Mesendoderm (in vitro differentiated cells): Measurements from ENCODE around the gene BRINP3.

ENCODE experiments used
- DNase-seq: peaks from one replicate; pipeline ENCODE4 v3.0.0; 2013
- H2AK5ac ChIP-seq: 2 replicates; pipeline ENCODE4 v1.6.1; 2013; ENCODE audit warnings: low read length, inconsistent platforms
- H2BK120ac ChIP-seq: 2 replicates; pipeline ENCODE4 v1.6.1; 2013; ENCODE audit warnings: low read depth, mild to moderate bottlenecking, low read length, moderate library complexity, mixed read lengths
- H2BK15ac ChIP-seq: replicated peaks from 2 replicates; pipeline ENCODE4 v1.6.1; 2013; ENCODE audit warnings: low read depth, mild to moderate bottlenecking, moderate library complexity
- H2BK5ac ChIP-seq: 2 replicates; pipeline ENCODE4 v1.6.1; 2013; ENCODE audit warnings: low read length, inconsistent platforms
- H3K18ac ChIP-seq: 2 replicates; pipeline ENCODE4 v1.6.1; 2013; ENCODE audit warnings: mild to moderate bottlenecking, low read length, mixed read lengths
- H3K23ac ChIP-seq: one replicate; pipeline ENCODE4 v1.6.1; 2013; ENCODE audit warnings: low read length
- H3K27ac ChIP-seq: 2 replicates; pipeline ENCODE4 v1.5.1; 2013; ENCODE audit warnings: low read depth, mild to moderate bottlenecking, inconsistent platforms, low read length, moderate library complexity
- H3K27me3 ChIP-seq: 2 replicates; pipeline ENCODE4 v1.6.1; 2013; ENCODE audit warnings: low read length, control low read depth, mild to moderate bottlenecking, inconsistent platforms; ENCODE audit not compliant: insufficient read depth, poor library complexity
- H3K36me3 ChIP-seq: 2 replicates; pipeline ENCODE4 v1.6.1; 2013; ENCODE audit warnings: low read length, inconsistent platforms; ENCODE audit not compliant: control insufficient read depth, insufficient read depth
- H3K4ac ChIP-seq: one replicate; pipeline ENCODE4 v1.6.1; 2013; ENCODE audit warnings: low read depth, mild to moderate bottlenecking, low read length, moderate library complexity
- H3K4me1 ChIP-seq: 2 replicates; pipeline ENCODE4 v1.6.1; 2013; ENCODE audit warnings: low read depth, low read length, inconsistent platforms; ENCODE audit not compliant: control insufficient read depth
- H3K4me2 ChIP-seq: 2 replicates; pipeline ENCODE4 v1.6.1; 2013; ENCODE audit warnings: low read length
- H3K4me3 ChIP-seq: 2 replicates; pipeline ENCODE4 v1.5.1; 2013; ENCODE audit warnings: mild to moderate bottlenecking, low read length
- H3K56ac ChIP-seq: one replicate; pipeline ENCODE4 v1.6.1; 2013; ENCODE audit warnings: low read length
- H3K79me1 ChIP-seq: 2 replicates; pipeline ENCODE4 v1.6.1; 2013; ENCODE audit warnings: low read length, inconsistent platforms
- H3K79me2 ChIP-seq: 2 replicates; pipeline ENCODE4 v1.6.1; 2013; ENCODE audit warnings: mild to moderate bottlenecking, low read length; ENCODE audit not compliant: control insufficient read depth, insufficient read depth
- H3K9ac ChIP-seq: 2 replicates; pipeline ENCODE4 v1.6.1; 2013; ENCODE audit warnings: low read length, inconsistent platforms
- H4K5ac ChIP-seq: one replicate; pipeline ENCODE4 v1.6.1; 2013; ENCODE audit warnings: low read length
- H4K8ac ChIP-seq: one replicate; pipeline ENCODE4 v1.6.1; 2013; ENCODE audit warnings: low read depth, mild to moderate bottlenecking, control low read depth, low read length, moderate library complexity
- whole genome bisulfite sequencing: extraction: QIAGEN DNeasy Blood & Tissue Kit; methylation state at CpG from one replicate; pipeline ENCODE4 v1.1.7; 2013; ENCODE audit warnings: low lambda C conversion rate, missing lambda C conversion rate; ENCODE audit not compliant: insufficient coverage; ENCODE audit errors: extremely low coverage; 5-methylcytosine and 5-hydroxymethylcytosine counted together

The BRINP3 gene

GRCh38 chr1:190413142-190413541, 64.5 kb downstream of the BRINP3 start:
- no peak overlapping the region for H3K23ac ChIP-seq
- H3K79me1 ChIP-seq, result no peaks in the 10 kb centered on the region
- no peak overlapping the region for H3K4ac ChIP-seq
- no peak for DNase-seq
- no peak overlapping the region for H3K18ac ChIP-seq
- no peak overlapping the region for H2AK5ac ChIP-seq
- no peaks in the 10 kb centered on the region for H3K27me3 ChIP-seq
- no peak overlapping the region for H3K27ac ChIP-seq
- no peak overlapping the region for H3K56ac ChIP-seq
- H3K4me2 ChIP-seq, result no peak overlapping the region
- no peak overlapping the region for H2BK5ac ChIP-seq
- H2BK15ac ChIP-seq, result no peak overlapping the region
- no peaks in the 10 kb centered on the region for H3K79me2 ChIP-seq
- no peak overlapping the region for H3K9ac ChIP-seq
- WGBS, result no CpG with 5 or more reads among the region's 3 CpGs
- H3K4me3 ChIP-seq, result no peak overlapping the region
- no peak overlapping the region for H4K8ac ChIP-seq
- H3K4me1 ChIP-seq, result no peaks in the 10 kb centered on the region
- no peak overlapping the region for H4K5ac ChIP-seq
- H2BK120ac ChIP-seq, result no peak overlapping the region
- no peaks in the 10 kb centered on the region for H3K36me3 ChIP-seq

- no peak overlapping the region for H2BK15ac ChIP-seq
- no peaks in the 10 kb centered on the region for H3K4me1 ChIP-seq
- H3K4me2 ChIP-seq, result no peak overlapping the region
- no peaks in the 10 kb centered on the region for H3K27me3 ChIP-seq
- H3K56ac ChIP-seq, result no peak overlapping the region
- no peak overlapping the region for H3K4me3 ChIP-seq
- H2AK5ac ChIP-seq, result no peak overlapping the region
- no CpG with 5 or more reads among the region's 3 CpGs for WGBS
- no peak overlapping the region for H2BK5ac ChIP-seq
- H4K8ac ChIP-seq, result no peak overlapping the region
- H3K23ac ChIP-seq, result no peak overlapping the region
- H3K36me3 ChIP-seq, result no peaks in the 10 kb centered on the region
- H2BK120ac ChIP-seq, result no peak overlapping the region
- no peak overlapping the region for H3K18ac ChIP-seq
- no peak overlapping the region for H3K4ac ChIP-seq
- no peak overlapping the region for H3K27ac ChIP-seq
- DNase-seq, result no peak
- no peak overlapping the region for H4K5ac ChIP-seq
- H3K79me1 ChIP-seq, result no peaks in the 10 kb centered on the region
- no peaks in the 10 kb centered on the region for H3K79me2 ChIP-seq
- no peak overlapping the region for H3K9ac ChIP-seq
Observed at GRCh38 chr1:190403402-190403801, 74.3 kb downstream of the BRINP3 start.

GRCh38 chr1:190399233-190399632, 78.4 kb downstream of the BRINP3 start:
- WGBS, result 100% methylated on average over 1 of the region's 3 CpGs

GRCh38 chr1:190391582-190391981, 86.1 kb downstream of the BRINP3 start:
- H3K79me1 ChIP-seq, result no peaks in the 10 kb centered on the region
- no peaks in the 10 kb centered on the region for H3K4me1 ChIP-seq
- H3K18ac ChIP-seq, result no peak overlapping the region
- WGBS, result 100% methylated on average over 1 of the region's 6 CpGs
- no peak overlapping the region for H3K27ac ChIP-seq
- H4K8ac ChIP-seq, result no peak overlapping the region
- H2BK120ac ChIP-seq, result no peak overlapping the region
- no peaks in the 10 kb centered on the region for H3K36me3 ChIP-seq
- no peak overlapping the region for H3K4me2 ChIP-seq
- H2BK15ac ChIP-seq, result no peak overlapping the region
- no peak overlapping the region for H3K4me3 ChIP-seq
- H3K4ac ChIP-seq, result no peak overlapping the region
- H2AK5ac ChIP-seq, result no peak overlapping the region
- no peak overlapping the region for H4K5ac ChIP-seq
- no peak overlapping the region for H3K9ac ChIP-seq
- H3K56ac ChIP-seq, result no peak overlapping the region
- H3K27me3 ChIP-seq, result no peaks in the 10 kb centered on the region
- no peak overlapping the region for H3K23ac ChIP-seq
- H3K79me2 ChIP-seq, result no peaks in the 10 kb centered on the region
- DNase-seq, result no peak
- no peak overlapping the region for H2BK5ac ChIP-seq

More at GRCh38 chr1:190399233-190399632, 78.4 kb downstream of the BRINP3 start:
- H3K79me1 ChIP-seq, result no peaks in the 10 kb centered on the region
- no peak for DNase-seq
- H3K79me2 ChIP-seq, result no peaks in the 10 kb centered on the region
- H2BK120ac ChIP-seq, result no peak overlapping the region
- no peak overlapping the region for H3K9ac ChIP-seq
- no peak overlapping the region for H3K23ac ChIP-seq
- no peak overlapping the region for H3K56ac ChIP-seq
- no peak overlapping the region for H3K4ac ChIP-seq
- no peaks in the 10 kb centered on the region for H3K27me3 ChIP-seq
- no peaks in the 10 kb centered on the region for H3K4me1 ChIP-seq
- H3K4me3 ChIP-seq, result no peak overlapping the region
- no peak overlapping the region for H3K27ac ChIP-seq
- no peak overlapping the region for H3K18ac ChIP-seq
- H3K4me2 ChIP-seq, result no peak overlapping the region
- no peak overlapping the region for H2BK15ac ChIP-seq
- no peak overlapping the region for H2AK5ac ChIP-seq
- no peaks in the 10 kb centered on the region for H3K36me3 ChIP-seq
- H4K5ac ChIP-seq, result no peak overlapping the region
- no peak overlapping the region for H4K8ac ChIP-seq
- no peak overlapping the region for H2BK5ac ChIP-seq

GRCh38 chr1:190377991-190378390, 99.7 kb downstream of the BRINP3 start:
- H3K4me3 ChIP-seq, result no peak overlapping the region
- no CpG with 5 or more reads among the region's 2 CpGs for WGBS
- DNase-seq, result no peak

GRCh38 chr1:190377294-190377693, 100.4 kb downstream of the BRINP3 start:
- Histone ChIP-seq H3K27ac (no peak overlapping the region), H4K8ac (no peak overlapping the region), H3K79me2 (no peaks in the 10 kb centered on the region), H3K4ac (no peak overlapping the region), H3K4me2 (no peak overlapping the region), H2BK120ac (no peak overlapping the region), H2BK5ac (no peak overlapping the region), H3K79me1 (no peaks in the 10 kb centered on the region), H2AK5ac (no peak overlapping the region), H3K9ac (no peak overlapping the region), H3K27me3 (no peaks in the 10 kb centered on the region), H3K18ac (no peak overlapping the region), H2BK15ac (no peak overlapping the region), H3K4me3 (no peak overlapping the region), H3K36me3 (no peaks in the 10 kb centered on the region), H3K23ac (no peak overlapping the region), H3K4me1 (no peaks in the 10 kb centered on the region), H4K5ac (no peak overlapping the region), H3K56ac (no peak overlapping the region)
- 100% methylated on average over 2 of the region's 2 CpGs for WGBS
- no peak for DNase-seq

More at GRCh38 chr1:190377991-190378390, 99.7 kb downstream of the BRINP3 start:
- Histone ChIP-seq H3K23ac (no peak overlapping the region), H3K9ac (no peak overlapping the region), H3K79me2 (no peaks in the 10 kb centered on the region), H2BK120ac (no peak overlapping the region), H2BK15ac (no peak overlapping the region), H3K4me2 (no peak overlapping the region), H3K4ac (no peak overlapping the region), H3K4me1 (no peaks in the 10 kb centered on the region), H3K18ac (no peak overlapping the region), H4K8ac (no peak overlapping the region), H4K5ac (no peak overlapping the region), H3K27me3 (no peaks in the 10 kb centered on the region), H3K79me1 (no peaks in the 10 kb centered on the region), H3K27ac (no peak overlapping the region), H2BK5ac (no peak overlapping the region), H3K56ac (no peak overlapping the region), H2AK5ac (no peak overlapping the region), H3K36me3 (no peaks in the 10 kb centered on the region)
